ENCODE results near the gene ITGBL1. TPM values are rescaled to one million over a fixed set of nuclear protein-coding genes. Genes with fewer than 3 reads are reported as not detected.

ITGBL1 gene, protein sequence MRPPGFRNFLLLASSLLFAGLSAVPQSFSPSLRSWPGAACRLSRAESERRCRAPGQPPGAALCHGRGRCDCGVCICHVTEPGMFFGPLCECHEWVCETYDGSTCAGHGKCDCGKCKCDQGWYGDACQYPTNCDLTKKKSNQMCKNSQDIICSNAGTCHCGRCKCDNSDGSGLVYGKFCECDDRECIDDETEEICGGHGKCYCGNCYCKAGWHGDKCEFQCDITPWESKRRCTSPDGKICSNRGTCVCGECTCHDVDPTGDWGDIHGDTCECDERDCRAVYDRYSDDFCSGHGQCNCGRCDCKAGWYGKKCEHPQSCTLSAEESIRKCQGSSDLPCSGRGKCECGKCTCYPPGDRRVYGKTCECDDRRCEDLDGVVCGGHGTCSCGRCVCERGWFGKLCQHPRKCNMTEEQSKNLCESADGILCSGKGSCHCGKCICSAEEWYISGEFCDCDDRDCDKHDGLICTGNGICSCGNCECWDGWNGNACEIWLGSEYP
- total RNA-seq: not detected
- polyA plus RNA-seq (2013, experiment 1 of 2): not detected
- polyA plus RNA-seq (2013, experiment 2 of 2): not detected
- long read RNA-seq, experiment 1: 0 reads
- long read RNA-seq, experiment 2: 0 reads
- long read RNA-seq, experiment 3: 0 reads
- long read RNA-seq, experiment 4: 0 reads

DNA sequence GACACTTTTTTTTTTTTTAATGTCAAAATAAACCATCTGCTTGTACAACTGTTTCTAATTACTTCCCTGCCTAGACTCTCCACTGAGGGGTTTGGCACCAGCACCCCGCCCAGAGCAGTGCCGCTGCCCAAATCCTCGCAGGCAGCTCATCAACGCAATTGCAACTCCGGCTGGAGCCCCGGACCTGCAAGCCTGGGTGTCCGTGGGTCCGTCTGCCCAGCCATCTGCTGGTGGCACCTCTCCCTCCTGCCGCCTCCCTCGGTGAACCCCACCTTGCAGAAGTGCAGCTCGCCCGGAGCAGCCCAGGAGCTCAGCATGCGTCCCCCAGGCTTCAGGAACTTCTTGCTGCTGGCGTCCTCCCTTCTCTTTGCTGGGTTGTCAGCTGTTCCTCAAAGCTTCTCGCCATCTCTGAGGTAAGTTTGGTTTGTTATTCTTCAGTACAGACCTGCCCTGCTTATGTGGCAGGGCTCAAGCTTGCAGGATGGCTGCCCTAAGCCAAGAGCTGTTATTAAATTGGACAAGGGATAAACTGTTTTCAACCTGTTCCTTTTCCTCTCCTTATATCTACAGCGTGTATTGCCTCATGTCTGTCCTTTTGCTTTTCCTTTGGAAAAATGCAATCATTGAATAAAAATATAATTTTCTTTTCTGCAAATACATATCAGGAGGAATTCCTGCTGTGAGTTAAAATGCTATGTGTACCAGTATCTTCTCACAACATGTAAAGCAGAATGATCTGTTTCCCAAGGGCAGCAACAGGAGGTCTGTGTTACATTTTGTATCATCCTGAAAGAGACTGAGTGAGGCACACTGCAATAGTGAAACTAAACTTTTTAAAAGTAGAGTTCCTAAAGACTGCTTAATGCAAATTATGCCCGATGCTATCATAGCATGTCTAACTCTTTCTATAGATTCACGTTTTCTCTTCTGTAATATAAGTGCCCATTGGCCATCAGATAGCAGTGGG is at the start of gene ITGBL1:
TSS of gene ITGBL1 (plus strand) at position 157 of the 967 bp plus-strand sequence. CDS start at position 316, 159 bp downstream.
- Mint-ChIP-seq H3K9me3 (no peaks in the 10 kb centered on the region), H3K27me3 (ENCODE audit: insufficient read depth) (peaks cover 10% of the 10 kb centered on the region), H3K36me3 (ENCODE audit: low read depth) (no peaks in the 10 kb centered on the region), H3K4me1 (no peaks in the 10 kb centered on the region), H3K27ac (no peak within 1 kb of the TSS), H3K4me3 (peak within 1 kb of the TSS; percentile 41)
- H3K4me1 ChIP-seq (ENCODE audit: control insufficient read depth, insufficient read depth, low read length): no peaks in the 10 kb centered on the region
- no peak within 1 kb of the TSS for H3K27ac ChIP-seq (ENCODE audit: low read depth, low read length)
- no peaks in the 10 kb centered on the region for H3K36me3 ChIP-seq (ENCODE audit: control insufficient read depth, insufficient read depth, low read length)
- H3K4me3 ChIP-seq (ENCODE audit: low read length): no peak within 1 kb of the TSS
- 89 to 95% methylated on average over 7 to 17 of the region's 18 CpGs for WGBS, 2 experiments (ENCODE audit: insufficient coverage in 1 of 2, insufficient read length in 1 of 2)
- DNase-seq: peak; percentile 51
- TF ChIP-seq, protein P1, sequence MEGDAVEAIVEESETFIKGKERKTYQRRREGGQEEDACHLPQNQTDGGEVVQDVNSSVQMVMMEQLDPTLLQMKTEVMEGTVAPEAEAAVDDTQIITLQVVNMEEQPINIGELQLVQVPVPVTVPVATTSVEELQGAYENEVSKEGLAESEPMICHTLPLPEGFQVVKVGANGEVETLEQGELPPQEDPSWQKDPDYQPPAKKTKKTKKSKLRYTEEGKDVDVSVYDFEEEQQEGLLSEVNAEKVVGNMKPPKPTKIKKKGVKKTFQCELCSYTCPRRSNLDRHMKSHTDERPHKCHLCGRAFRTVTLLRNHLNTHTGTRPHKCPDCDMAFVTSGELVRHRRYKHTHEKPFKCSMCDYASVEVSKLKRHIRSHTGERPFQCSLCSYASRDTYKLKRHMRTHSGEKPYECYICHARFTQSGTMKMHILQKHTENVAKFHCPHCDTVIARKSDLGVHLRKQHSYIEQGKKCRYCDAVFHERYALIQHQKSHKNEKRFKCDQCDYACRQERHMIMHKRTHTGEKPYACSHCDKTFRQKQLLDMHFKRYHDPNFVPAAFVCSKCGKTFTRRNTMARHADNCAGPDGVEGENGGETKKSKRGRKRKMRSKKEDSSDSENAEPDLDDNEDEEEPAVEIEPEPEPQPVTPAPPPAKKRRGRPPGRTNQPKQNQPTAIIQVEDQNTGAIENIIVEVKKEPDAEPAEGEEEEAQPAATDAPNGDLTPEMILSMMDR (conservative IDR thresholded peaks at IDR 0.05): no peak
- H3K9ac ChIP-seq (ENCODE audit: extremely low read depth, low read length, poor library complexity, severe bottlenecking): no peak within 1 kb of the TSS
- H3K27me3 ChIP-seq (ENCODE audit: control insufficient read depth, insufficient read depth, low read length, poor library complexity, severe bottlenecking): no peaks in the 10 kb centered on the region
- H3K9me3 ChIP-seq (ENCODE audit: control insufficient read depth, low read length): no peaks in the 10 kb centered on the region

DNA sequence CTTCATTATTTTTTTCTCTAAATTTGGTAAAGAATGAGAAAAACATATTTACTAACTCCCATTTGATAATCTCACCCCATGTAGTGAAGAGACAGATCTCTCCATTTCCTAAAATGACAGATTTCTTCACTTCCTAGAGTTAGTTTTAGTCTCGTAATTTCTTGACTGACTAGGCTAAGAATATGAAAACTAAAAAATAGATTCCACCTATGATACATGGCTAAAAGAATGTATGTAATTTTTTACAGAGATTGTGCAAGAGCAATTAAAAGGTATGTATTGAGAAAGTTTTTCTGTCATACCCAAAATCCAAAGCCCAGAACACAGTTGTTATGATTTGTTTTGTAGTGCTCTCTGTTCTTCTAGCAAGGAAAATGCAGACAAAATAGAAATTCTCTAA is 45.7 kb upstream of the ITGBL1 start:
- 100% methylated on average over 1 of the region's 1 CpG; no CpG with 5 or more reads in 1 of the 2 experiments for WGBS, 2 experiments (ENCODE audit: insufficient coverage in 1 of 2, insufficient read length in 1 of 2)
- Mint-ChIP-seq H3K27me3 (ENCODE audit: insufficient read depth) (peaks cover 2% of the 10 kb centered on the region), H3K4me3 (no peak overlapping the region), H3K9me3 (no peaks in the 10 kb centered on the region), H3K36me3 (ENCODE audit: low read depth) (no peaks in the 10 kb centered on the region), H3K4me1 (no peaks in the 10 kb centered on the region), H3K27ac (no peak overlapping the region)
- Histone ChIP-seq H3K9me3 (ENCODE audit: control insufficient read depth, low read length) (no peaks in the 10 kb centered on the region), H3K4me3 (ENCODE audit: low read length) (no peak overlapping the region), H3K4me1 (ENCODE audit: control insufficient read depth, insufficient read depth, low read length) (no peaks in the 10 kb centered on the region), H3K27ac (ENCODE audit: low read depth, low read length) (no peak overlapping the region), H3K27me3 (ENCODE audit: control insufficient read depth, insufficient read depth, low read length, poor library complexity, severe bottlenecking) (no peaks in the 10 kb centered on the region), H3K36me3 (ENCODE audit: control insufficient read depth, insufficient read depth, low read length) (no peaks in the 10 kb centered on the region), H3K9ac (ENCODE audit: extremely low read depth, low read length, poor library complexity, severe bottlenecking) (no peak overlapping the region)
- DNase-seq: no peak
- TF ChIP-seq, protein P1 (conservative IDR thresholded peaks at IDR 0.05): no peak

DNA sequence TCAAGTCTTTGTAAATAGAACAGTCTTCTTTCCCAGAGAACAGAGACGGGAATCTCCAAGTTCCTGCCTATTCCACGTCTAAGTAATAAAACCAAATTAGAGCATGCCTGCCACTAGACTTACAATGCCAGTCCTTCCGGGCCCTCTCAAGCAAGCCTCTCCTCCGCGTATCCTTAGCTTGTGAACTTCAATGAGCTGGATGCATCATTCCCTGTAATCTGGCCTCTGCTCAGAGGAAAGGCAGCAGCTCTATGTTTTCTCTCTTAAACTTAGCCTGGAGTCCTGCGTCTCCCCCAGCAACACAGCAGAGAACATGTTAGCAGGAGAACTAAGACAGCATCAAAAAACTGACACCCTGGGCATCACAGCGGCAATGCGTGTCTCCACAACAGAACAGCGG is 44.3 kb upstream of the ITGBL1 start:
- H3K4me1 Mint-ChIP-seq: no peaks in the 10 kb centered on the region
- Histone ChIP-seq H3K36me3 (ENCODE audit: control insufficient read depth, insufficient read depth, low read length) (no peaks in the 10 kb centered on the region), H3K27me3 (ENCODE audit: control insufficient read depth, insufficient read depth, low read length, poor library complexity, severe bottlenecking) (no peaks in the 10 kb centered on the region), H3K9ac (ENCODE audit: extremely low read depth, low read length, poor library complexity, severe bottlenecking) (no peak overlapping the region), H3K9me3 (ENCODE audit: control insufficient read depth, low read length) (no peaks in the 10 kb centered on the region), H3K4me3 (ENCODE audit: low read length) (no peak overlapping the region), H3K27ac (ENCODE audit: low read depth, low read length) (no peak overlapping the region), H3K4me1 (ENCODE audit: control insufficient read depth, insufficient read depth, low read length) (no peaks in the 10 kb centered on the region)
- H3K27ac Mint-ChIP-seq: no peak overlapping the region
- no peak for DNase-seq
- no peaks in the 10 kb centered on the region for H3K36me3 Mint-ChIP-seq (ENCODE audit: low read depth)
- H3K9me3 Mint-ChIP-seq: no peaks in the 10 kb centered on the region
- WGBS, 2 experiments (ENCODE audit: insufficient coverage in 1 of 2, insufficient read length in 1 of 2): 95% methylated on average over 8 to 9 of the region's 9 CpGs
- no peak overlapping the region for H3K4me3 Mint-ChIP-seq
- TF ChIP-seq, protein P1 (conservative IDR thresholded peaks at IDR 0.05): no peak
- peaks cover 2% of the 10 kb centered on the region for H3K27me3 Mint-ChIP-seq (ENCODE audit: insufficient read depth)

Measured in endodermal cell (in vitro differentiated cells).